Right forelimb (tissue), 1 donor: ENCODE results near the gene LRRC47.

Source experiments
- DNase-seq: peaks from one replicate; pipeline ENCODE4 v3.0.0-alpha.2; 2018

Gene LRRC47

DNA sequence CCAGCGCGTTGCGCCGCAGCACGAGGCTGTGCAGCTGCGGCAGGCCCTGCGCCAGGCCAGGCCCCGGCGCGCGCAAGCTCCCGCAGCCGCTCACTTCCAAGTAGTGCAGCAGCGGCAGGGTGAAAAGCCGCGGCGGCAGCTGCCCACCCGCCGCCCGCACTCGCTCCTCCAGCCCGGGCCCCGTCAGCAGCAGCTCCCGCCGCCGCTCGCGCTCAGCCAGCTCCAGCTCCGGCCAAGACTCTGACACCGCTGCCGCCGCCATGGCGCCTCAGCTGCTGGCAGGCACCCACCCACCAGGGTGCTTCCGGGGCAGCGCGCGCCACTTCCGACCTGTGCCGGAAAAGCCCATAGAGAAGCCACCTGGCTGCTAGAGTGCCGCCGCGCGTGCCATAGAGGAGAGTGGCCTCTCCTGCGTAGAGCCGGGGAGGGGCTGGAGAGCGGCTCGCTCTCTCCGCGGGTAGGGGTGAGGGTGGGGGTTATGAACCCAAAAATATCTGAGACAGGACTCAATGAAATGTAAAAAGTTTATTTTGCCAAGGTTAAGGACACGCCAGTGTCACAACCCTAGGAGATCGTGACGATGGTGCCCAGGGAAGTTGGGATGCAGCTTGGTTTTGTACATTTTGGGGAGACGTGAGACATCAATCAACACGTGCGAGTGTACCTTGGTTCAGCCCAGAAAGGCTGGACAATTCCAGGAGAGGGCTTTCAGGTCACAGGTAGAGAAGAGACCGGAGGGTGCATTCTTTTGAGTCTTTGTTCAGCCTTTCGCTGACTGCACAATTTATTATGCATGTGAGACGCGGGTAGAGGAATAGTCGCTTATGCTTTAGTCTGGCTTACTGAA is at the start of gene LRRC47:
Gene LRRC47 (minus strand): TSS at position 284 of the 847 bp plus-strand sequence. CDS start 22 bp downstream, at position 262.
- DNase-seq: peak; percentile 95

DNA sequence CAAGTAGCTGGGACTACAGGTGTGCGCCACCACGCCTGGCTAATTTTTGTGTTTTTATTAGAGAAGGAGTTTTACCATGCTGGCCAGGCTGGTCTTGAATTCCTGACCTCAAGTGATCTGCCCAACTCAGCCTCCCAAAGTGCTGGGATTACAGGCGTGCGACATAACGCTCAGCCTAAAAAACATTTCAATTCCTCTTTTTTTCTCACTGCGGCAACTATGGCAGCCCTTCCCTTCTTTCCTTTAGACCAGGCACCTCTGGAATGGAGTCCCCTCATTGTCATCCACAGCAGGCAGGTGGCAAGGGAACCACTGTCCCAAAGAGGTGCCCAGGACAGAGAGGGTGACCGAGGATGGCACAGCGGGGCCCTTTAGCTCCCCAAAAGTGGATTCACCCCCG is 46.6 kb upstream of the LRRC47 start:
- no peak for DNase-seq

DNA sequence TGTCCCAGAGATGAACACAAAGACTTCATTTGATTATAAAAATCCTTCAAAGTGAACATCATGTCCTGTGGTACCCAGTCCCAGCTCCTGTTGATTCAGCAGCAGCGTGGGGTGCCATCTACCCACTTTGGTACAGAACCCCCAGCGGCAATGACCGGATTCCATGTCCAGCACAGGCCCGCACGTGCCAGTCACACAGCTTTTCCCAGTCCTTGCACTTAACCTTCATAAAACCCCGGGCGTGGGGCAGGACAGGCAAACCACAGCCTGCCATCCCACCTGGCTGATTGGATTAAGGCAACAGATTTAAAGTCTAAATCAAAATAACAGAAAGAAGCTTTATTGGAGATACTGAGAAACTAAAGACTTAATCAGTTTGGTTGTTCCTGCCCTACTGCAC is 45.2 kb upstream of the LRRC47 start:
- no peak for DNase-seq

DNA sequence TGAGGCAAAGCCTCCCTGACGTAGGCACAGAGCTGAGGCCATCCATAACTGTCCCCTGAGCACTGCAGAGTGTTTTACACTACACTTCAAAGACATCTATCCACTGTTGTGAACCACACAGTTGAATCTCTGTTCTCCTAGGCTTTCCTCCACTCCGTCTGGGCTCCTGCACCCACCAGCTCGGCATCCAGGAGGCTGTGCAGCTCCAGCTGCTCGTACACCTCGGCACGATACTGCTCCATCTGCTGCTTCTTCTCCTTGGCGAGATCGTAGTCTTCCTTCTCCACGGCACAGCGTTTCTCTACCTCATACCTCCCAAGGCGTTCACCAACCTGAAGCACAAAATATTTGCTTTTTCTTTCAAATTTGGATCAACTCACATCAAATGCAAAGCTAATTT is 42.5 kb upstream of the LRRC47 start:
- DNase-seq: no peak

DNA sequence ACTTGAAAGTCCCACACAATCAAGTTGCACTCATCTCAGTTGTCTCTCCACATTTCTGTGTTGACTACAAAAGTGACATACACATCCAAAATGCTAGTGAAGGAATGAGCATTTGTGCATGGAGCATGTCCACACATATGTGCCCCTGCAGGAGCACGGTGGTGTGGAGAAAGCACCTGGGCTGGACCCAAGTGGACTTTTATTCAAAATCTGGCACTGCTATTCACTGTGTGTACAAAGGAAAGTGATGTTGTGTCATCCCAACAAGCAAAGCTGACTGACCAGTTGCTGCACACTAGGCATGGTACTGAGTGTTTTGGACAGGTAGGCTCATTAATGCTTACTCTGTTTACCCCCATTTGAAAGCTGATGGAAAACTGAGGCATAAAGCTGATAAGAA is 41.4 kb upstream of the LRRC47 start:
- DNase-seq: no peak

DNA sequence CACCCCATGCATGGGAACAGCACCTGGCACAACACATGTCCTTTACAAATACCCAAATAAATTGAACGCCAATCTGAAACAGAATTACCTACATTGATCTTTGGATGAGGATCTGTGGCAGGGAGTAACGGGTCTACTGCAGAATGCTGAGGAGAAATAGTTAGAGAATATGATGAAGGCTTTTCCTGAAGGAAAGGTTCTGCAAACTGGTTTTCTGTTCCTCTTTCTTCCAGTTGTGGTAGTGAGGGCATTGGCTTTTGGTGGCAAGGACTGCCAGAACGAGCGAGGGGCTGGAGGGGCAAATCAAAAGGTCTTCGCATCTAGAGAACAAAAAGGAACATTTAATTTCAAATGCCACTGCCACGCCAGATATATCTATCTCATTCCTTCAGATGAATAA is 40.9 kb upstream of the LRRC47 start:
- DNase-seq: no peak

DNA sequence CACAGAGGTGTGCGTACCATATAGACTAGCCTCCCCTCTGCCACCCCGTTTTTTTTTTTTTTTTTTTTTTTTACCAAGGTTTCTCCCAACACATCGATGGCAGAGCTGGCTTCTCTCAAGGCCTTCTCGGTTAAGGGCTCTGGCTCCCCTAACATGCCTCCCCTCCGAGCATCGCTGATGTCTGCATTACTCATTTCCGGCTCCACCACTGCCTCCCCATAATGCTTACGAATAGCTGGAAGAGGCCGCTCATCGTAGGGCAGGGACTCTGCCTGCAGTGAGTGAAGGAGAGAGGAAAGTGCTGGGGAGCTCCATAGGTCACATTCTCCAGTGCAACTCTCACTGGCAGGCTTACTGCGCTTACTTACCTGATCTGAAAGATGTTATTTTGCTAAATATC is 40.1 kb upstream of the LRRC47 start:
- no peak for DNase-seq

DNA sequence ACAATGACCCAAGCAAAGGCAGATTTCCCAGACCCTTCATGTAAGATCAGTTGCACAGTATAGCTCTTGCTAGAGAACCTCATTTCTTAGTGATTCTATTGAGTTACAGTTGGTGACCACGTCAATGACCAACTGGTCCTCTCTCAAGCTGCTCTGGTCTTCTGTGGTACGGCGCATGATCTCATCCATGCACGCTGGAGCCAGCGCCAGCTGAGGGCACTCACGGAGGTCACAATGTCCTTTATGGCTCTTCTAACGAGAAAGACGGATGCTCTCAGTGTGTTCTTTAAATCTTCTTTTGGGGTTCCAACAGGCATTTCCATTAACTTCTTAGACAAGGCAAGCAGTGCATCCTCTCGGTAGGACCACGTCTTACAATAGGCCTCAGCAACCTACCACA is 38.4 kb upstream of the LRRC47 start:
- no peak for DNase-seq

DNA sequence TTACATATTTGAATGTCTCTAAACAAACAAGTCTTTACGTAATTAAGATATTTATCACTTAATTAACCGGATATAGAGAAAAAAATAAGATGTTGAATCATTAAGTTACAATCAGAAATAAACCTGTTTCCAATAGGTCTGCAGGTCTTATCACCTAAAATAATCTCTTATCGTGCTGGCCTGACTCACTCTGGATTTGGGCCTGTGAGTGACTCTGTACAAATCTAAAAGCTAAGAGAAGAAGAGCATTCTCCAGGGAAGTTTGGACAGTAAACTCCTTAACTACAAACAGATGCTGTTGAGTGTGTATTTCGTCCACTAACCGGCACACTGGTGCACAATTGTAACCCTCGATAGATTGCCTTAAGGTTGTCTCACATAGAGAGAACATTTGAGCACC is 35.4 kb upstream of the LRRC47 start:
- no peak for DNase-seq

DNA sequence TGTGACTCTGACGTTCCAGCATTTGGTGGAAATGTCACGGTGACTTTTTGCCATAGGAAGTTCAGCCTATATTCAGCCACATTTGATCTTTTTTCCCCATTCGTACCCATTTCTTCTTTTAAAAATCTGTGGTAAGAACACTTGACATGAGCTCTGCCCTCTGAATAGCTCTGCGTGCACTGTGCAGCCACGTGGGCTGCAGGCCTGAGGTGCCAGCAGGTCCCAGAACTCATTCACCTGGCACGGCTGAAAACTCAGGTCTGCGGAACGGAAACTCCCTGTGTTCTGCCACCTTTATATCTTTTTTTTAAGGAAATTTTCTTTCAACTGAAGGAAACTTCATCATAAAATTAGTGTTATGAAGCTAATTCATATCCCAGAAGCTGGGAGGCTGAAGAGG is 32.1 kb upstream of the LRRC47 start:
- DNase-seq: no peak

DNA sequence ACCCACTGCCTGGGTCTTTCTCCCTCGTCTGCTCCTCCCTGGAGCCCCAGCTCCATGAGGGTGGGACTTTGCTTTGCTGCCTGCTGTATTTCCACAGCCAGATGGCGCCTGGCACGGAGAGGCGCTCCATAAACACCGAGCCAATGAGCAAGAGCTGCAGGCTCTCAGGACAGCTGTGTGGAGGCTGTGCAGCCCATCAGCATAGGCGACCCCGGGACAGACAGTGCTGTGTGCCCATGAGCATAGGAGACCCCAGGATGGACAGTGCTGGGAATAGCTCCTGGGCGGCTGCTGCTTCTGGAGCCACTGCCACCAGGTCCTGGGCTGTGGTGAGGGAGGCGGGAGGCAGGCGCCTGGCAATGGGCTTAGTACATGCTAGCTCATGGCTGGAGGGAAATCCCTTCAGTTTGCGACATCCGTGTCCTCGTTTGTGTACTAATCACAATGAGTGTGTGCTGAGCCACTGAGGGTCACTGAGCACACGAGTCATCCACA is 31.6 kb upstream of the LRRC47 start:
- no peak for DNase-seq

DNA sequence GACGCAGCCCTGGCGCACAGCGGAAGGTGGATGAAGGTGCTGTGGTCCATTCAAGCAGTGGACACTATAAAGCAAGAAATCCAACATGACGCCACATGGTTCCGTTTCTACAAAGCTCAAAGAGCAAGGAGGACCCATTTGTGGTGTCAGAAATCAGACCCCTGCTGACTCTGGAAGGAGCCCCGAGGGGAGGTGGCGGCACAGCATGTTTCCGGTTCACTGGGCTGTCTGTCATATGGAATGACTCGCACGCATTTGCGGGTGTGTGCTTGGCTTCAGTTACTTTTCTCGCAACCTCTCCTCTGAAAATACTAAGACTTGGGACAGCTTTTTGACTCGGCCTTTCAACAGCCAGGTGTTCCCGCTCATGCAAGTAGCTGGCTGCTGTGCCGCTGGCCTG is 29.1 kb upstream of the LRRC47 start:
- no peak for DNase-seq

DNA sequence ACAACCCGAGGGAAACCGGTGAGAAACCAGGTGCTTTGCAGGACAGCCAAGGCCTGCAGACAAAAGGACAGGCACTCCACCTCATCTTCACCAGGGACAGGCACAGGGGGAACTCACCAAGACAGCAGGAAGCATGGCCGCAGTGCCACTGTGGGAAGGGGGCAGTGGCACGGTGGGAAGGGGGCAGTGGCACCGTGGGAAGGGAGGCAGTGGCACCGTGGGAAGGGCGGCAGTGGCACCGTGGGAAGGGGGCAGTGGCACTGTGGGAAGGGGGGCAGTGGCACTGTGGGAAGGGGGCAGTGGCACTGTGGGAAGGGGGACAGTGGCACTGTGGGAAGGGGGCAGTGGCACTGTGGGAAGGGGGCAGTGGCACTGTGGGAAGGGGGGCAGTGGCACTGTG is 28.4 kb upstream of the LRRC47 start:
- DNase-seq: no peak

DNA sequence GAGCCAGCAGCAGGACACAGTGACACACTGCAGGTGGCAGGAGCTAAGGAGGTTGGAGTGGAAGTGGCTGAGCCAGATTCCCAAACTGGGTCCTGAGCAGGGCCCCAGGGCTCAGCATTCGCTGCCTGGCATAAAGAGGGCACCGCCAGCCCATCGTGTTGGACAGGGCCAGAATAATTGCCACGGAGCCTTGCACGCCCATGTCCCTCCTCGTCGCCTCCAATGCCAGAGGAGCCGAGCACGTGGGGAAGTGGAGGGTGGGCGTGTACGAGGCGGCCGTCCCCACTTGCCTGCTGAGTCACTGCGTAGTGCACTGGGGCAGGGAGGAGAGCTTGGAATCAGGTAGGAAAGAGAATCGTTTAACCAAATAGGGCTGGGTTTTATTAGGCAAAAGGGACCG is 26.1 kb upstream of the LRRC47 start:
- no peak for DNase-seq

DNA sequence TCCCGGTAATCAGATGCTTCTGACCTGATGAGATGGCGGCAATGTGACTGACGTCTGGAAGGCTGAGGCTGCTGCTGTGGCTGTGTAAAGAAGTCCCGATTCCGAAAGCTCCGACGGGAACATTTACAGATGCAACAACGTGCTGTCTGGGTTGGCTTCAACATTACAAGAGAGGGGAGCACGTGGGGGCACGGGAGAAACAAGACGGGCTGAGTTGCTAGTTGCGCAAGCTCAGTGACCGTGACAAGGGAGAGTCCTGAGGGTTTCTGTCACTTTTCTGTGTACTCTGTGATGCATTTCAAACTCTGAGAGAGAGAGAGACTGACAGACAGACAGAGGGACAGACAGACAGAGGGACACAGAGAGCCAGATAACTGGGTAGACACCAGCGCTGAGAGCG is 25.6 kb upstream of the LRRC47 start:
- no peak for DNase-seq

DNA sequence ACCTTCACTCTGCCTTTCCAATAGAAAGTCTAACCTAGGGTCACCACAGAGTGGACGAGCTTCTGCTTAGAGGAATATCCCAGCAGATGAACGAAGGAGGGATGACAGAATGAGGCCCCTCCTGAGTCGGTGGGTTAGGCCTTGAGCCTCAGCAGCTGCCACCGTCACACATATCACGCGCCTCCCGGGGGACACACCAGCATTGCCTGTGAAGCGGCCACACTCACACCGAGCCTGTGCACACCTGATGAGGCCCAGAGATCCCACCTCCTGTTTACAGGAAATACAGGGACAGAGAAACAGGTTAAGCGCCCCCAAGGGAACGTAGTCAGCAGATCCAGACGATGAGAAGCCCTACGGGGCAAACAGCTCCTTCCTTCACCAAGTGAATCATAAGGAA is 25.1 kb upstream of the LRRC47 start:
- DNase-seq: no peak

DNA sequence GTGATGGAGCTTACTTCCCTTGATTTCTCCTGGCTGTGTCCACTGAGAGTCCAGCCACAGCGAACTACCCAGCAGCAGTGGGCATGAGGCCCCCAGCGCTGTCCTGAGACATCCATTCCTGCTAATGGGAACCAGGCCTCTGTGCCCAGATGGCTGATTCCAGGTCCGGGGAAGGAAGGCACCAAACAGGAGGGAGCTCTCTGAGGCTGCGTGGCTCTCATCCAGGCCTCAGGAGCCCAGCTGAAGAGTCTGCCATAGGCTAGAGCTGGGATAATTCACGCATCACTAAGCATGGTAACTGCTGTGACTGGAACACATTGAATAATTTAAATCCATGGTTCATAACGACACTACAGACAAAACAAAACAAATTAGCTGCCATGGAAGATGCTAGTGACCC is 24.7 kb upstream of the LRRC47 start:
- DNase-seq: no peak

DNA sequence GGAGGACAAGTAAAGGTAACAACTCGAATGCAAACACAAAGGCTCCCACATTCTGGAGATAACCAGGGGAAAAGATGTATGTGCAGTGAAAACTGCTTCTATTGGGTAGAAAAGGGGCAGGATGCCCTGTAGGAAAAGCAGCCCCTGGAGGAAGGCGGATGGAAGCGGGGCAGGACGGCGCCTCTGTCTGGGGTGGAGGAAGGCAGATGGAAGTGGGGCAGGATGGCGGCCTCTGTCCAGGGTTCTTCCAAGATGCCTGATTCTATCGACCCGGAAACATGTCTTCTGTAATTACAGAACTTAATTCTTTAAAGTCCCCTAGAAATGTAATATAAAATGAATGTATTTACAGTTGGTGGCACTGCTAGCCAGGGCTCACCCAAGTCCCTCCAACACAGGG is 24.0 kb upstream of the LRRC47 start:
- DNase-seq: no peak

DNA sequence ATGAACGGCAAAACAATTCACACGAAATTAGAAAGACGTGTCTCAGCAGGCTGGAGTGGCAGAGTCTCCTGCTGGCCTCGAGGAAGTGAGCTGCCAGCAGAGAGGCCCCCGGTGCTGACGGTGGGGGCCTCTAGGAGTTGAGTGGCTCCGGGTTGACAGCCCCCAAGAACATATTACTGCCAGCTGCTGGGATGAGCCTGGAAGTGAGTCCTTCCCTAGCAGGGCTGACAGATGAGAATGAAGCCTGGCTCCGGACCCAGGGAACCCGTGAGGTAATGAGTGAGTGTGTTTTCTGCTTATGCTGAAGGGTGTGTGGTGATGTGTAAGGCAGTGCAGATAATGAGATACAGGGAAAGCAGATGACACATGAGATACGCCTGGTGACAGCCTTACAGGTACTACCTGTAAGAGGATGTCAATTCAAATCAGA is 23.5 kb upstream of the LRRC47 start:
- no peak for DNase-seq

DNA sequence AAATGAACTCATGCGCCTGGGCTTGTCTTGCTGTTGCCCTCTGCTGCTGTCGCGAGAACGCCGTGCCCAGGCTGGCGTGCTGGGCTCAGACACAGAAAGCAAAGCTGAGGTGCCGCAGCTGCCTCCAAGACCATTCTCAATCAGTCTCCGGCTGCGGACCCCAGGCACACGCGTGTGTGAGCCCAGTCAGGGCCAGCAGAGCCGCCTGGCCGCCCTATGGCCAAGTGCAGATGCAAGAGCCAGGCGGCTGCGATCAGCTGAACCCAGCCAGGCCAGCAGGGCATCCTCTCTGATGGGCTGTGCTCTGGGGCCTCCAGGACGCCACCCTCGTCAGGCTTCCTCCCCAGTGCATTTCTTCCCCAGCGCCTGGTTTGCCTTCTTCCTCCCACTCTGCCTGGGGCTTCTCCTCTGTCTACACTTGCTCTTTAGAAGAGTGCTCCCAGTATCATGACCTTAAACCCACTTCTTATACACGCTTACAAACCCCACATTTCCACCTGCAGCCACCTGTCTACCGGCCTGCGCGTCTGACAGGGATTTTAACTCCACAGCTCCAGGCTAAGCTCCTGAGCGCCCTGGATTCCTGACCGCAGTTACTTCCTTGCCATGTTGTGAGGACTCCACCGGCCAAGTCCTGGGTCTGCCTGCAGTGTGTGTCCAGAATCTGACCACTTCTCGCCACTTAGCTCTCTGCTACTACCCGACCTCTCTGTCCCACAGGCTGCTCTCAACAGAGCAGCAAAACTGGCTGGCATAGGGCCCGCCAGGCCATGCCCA is 21.7 kb upstream of the LRRC47 start:
- peak; percentile 26 for DNase-seq

DNA sequence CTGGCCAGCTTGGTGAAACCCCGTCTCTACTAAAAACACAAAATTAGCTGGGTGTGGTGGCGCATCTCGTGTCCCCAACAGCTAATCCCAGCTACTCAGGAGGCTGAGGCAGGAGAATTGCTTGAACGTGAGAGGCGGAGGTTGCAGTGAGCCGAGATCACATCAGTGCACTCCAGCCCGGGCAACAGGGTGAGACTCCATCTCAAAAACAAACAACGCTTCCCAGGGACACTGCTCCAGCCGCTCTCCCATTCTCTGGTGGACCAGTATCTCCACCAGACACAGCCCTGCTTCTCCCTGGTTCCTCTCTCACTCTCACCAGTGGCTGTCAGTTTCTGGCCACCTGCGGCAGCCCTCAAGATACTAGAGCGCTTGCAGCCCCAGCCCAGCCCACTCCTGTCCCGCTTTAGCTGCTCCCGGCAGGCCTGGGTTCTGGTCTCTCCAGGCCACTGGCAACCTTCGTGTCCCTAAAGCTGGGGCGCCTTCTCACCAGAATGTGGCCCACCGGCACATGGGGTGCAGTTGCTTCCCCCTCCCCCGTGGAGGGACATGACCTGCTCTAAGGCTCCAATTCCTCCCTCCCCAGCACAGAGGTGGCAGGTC is 20.9 kb upstream of the LRRC47 start:
- no peak for DNase-seq

DNA sequence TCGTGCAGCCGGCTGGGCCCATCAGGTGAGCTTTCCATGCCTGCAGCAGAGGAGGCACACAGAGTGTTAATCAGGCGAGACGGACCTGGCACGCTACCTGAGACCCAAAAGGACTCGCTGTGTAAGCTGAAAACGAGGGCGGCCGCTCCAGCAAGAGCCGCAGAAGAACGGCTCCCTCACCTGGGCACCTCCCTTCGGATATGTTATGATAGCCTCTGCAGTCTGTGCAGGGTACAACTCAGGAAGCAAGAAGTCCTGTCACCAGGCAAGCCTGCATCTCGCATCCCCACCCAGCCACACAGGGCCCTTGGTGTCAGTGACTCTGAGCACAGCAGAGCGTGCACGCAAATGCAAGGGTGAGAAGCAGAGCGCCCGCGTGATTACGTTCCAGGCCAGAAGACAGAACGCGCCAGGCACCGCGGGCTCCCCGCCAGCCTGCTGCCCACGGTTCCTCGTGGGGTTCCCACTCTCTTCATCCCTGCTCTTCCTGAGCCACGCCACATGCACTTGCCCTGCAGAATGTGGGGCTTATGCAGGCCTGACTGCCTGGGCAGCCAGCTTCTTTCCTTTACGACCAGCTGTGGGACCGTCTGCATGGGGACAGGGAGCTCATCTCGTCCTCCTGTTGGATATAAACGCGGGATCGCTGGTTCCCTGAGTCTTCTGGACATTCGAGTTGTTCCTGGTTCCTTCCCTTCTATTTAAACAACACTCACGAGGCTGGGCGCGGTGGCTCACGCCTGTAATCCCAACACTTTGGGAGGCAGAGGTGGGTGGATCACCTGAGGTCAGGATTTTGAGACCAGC is 20.2 kb upstream of the LRRC47 start:
- no peak for DNase-seq
